HepG2 (cell line): Measurements from ENCODE around the gene GRHL3. TPM values are rescaled to one million over a fixed set of nuclear protein-coding genes. Genes with fewer than 3 reads are reported as not detected.

Experiments
- ATAC-seq: fragments of 200-7000 bp; cut with Tn5 transposase; 3 replicates; pipeline ENCODE4 v1.9.1; 2020; ENCODE audit warnings: mild to moderate bottlenecking, moderate library complexity
- BruUV-seq: library from RNA; stranded (reverse); fragments of 400-500 nt; replicated peaks from 2 replicates; lab custom pipeline; 2021; lab: Mats Ljungman, UMichigan
- CTCF ChIA-PET: fragments of 300-600 bp; formaldehyde crosslinking; extraction: SDS; loops from one replicate; lab custom pipeline; 2021; ENCODE audit warnings: low total read pairs, inconsistent platforms, low intra/inter-chr PET ratio; lab: Yijun Ruan, JAX
- POLR2A ChIA-PET: fragments of 350-600 bp; sonication (Branson Sonifier 250); formaldehyde crosslinking; loops from one replicate; lab custom pipeline; 2020; ENCODE audit warnings: antibody characterized with exemption, inconsistent platforms; lab: Yijun Ruan, JAX
- DNase-seq: peaks from one replicate; pipeline ENCODE4 v3.0.0-alpha.2; 2015; ENCODE audit warnings: low spot score
- FAIRE-seq: peaks from 3 replicates; lab custom pipeline; 2011; peaks lifted over from hg19 to GRCh38; lab: Jason Lieb, UNC
- H2AFZ ChIP-seq: one replicate; pipeline ENCODE4 v1.6.1; 2011; ENCODE audit warnings: low read length, inconsistent platforms
- H3K27ac ChIP-seq: fragments of 300-600 bp; 3 replicates; pipeline ENCODE4 v1.8.0; 2011; ENCODE audit warnings: mixed run types, mild to moderate bottlenecking, mixed read lengths, low read length, inconsistent platforms; ENCODE audit not compliant: insufficient read depth; ENCODE audit errors: extremely low read length
- H3K27me3 ChIP-seq, 2 experiments: fragments of 200-600 bp in 1 of 2; 2 replicates in 1 of 2; 3 replicates in 1 of 2; pipeline versions ENCODE4 v1.6.0 to v1.8.0; 2011; ENCODE audit warnings: low read length in 2 of 2, mild to moderate bottlenecking in 2 of 2, moderate library complexity in 2 of 2, inconsistent platforms in 1 of 2; ENCODE audit not compliant: insufficient read depth in 2 of 2, control insufficient read depth in 1 of 2
- H3K36me3 ChIP-seq, 2 experiments: fragments of 200-600 bp in 1 of 2; replicated peaks in 1 of 2; 2 replicates in 1 of 2; 3 replicates in 1 of 2; pipeline versions ENCODE4 v1.5.1 to v1.8.0; 2011; ENCODE audit warnings: low read length in 2 of 2, inconsistent platforms in 1 of 2; ENCODE audit not compliant: insufficient read depth in 2 of 2, control insufficient read depth in 1 of 2
- H3K4me1 ChIP-seq: 2 replicates; pipeline ENCODE4 v1.5.1; 2012; ENCODE audit warnings: low read length, inconsistent platforms; ENCODE audit not compliant: insufficient read depth
- H3K4me2 ChIP-seq: 2 replicates; pipeline ENCODE4 v1.6.0; 2011; ENCODE audit warnings: low read depth, low read length, inconsistent platforms
- H3K4me3 ChIP-seq, 3 experiments: fragments of 200-600 bp in 1 of 3; sonication (generic), shearing (Covaris generic) in 1 of 3; replicated peaks in 1 of 3; 2 replicates each; pipeline ENCODE4 v1.5.1; 2011 to 2016; ENCODE audit warnings: low read length in 3 of 3, inconsistent platforms in 2 of 3, low read depth in 2 of 3, mild to moderate bottlenecking in 2 of 3, control low read depth in 1 of 3, mixed read lengths in 1 of 3; ENCODE audit not compliant: insufficient read depth in 1 of 3
- H3K79me2 ChIP-seq: one replicate; pipeline ENCODE4 v1.6.1; 2011; ENCODE audit warnings: low read length, inconsistent platforms; ENCODE audit not compliant: insufficient read depth
- H3K9ac ChIP-seq: 2 replicates; pipeline ENCODE4 v1.6.0; 2011; ENCODE audit warnings: mild to moderate bottlenecking, low read depth, low read length, inconsistent platforms; ENCODE audit not compliant: insufficient read depth
- H3K9me3 ChIP-seq: 2 replicates; pipeline ENCODE4 v1.5.1; 2012; ENCODE audit warnings: mild to moderate bottlenecking, low read length
- H4K20me1 ChIP-seq: 2 replicates; pipeline ENCODE4 v1.6.0; 2011; ENCODE audit warnings: inconsistent platforms, mild to moderate bottlenecking, low read length, moderate library complexity; ENCODE audit not compliant: insufficient read depth
- ATM ChIP-seq: fragments of 450-650 bp; IDR thresholded peaks from 2 replicates; pipeline ENCODE4 v1.7.1; 2017; ENCODE audit warnings: mild to moderate bottlenecking, borderline replicate concordance
- CAMTA2 ChIP-seq: sonication (generic); formaldehyde crosslinking; IDR thresholded peaks from 2 replicates; pipeline ENCODE4 v1.4.0; 2020; ENCODE audit warnings: mild to moderate bottlenecking, missing genetic modification reagents, borderline replicate concordance
- CREB1 ChIP-seq, 2 experiments: fragments of 450-650 bp in 1 of 2; IDR thresholded peaks; 2 replicates each; pipeline ENCODE4 v1.6.1; 2016 to 2017; ENCODE audit warnings: control low read depth in 1 of 2, mild to moderate bottlenecking in 1 of 2, missing compliant biosample characterization in 1 of 2, missing genetic modification characterization in 1 of 2
- GABPA ChIP-seq, 2 experiments: IDR thresholded peaks; 2 replicates each; pipeline ENCODE4 v1.6.1; 2011 to 2016; ENCODE audit warnings: low read depth in 2 of 2, low read length in 1 of 2, missing biosample characterization in 1 of 2, missing genetic modification characterization in 1 of 2
- HMG20B ChIP-seq: conservative IDR thresholded peaks from 2 replicates; pipeline ENCODE4 v1.6.1; 2016; ENCODE audit warnings: missing genetic modification reagents, missing compliant biosample characterization
- HNRNPL ChIP-seq: fragments of 200-400 bp; formaldehyde crosslinking; IDR thresholded peaks from 2 replicates; pipeline ENCODE4 v1.6.1; 2017; ENCODE audit warnings: mild to moderate bottlenecking, low read depth, low read length
- IKZF4 ChIP-seq: sonication (generic); formaldehyde crosslinking; IDR thresholded peaks from 2 replicates; pipeline ENCODE4 v1.5.1; 2020; ENCODE audit warnings: borderline replicate concordance, mild to moderate bottlenecking, low read depth, missing genetic modification reagents; ENCODE audit errors: not compliant biosample characterization
- IRF2 ChIP-seq: IDR thresholded peaks from 2 replicates; pipeline ENCODE4 v1.6.1; 2018; ENCODE audit warnings: missing genetic modification reagents, missing compliant biosample characterization
- NFE2L1 ChIP-seq: sonication (generic); formaldehyde crosslinking; IDR thresholded peaks from 2 replicates; pipeline ENCODE4 v1.4.0; 2020; ENCODE audit warnings: missing genetic modification reagents, mild to moderate bottlenecking, borderline replicate concordance
- NKX3-1 ChIP-seq: sonication (generic); formaldehyde crosslinking; IDR thresholded peaks from 2 replicates; pipeline ENCODE4 v1.5.0; 2020; ENCODE audit warnings: missing genetic modification reagents
- NR1H2 ChIP-seq: sonication (generic); formaldehyde crosslinking; IDR thresholded peaks from 2 replicates; pipeline ENCODE4 v1.8.1; 2022; ENCODE audit warnings: low read depth, missing genetic modification reagents, borderline replicate concordance
- NR2F1 ChIP-seq, 2 experiments: fragments of 450-650 bp in 1 of 2; formaldehyde crosslinking in 1 of 2; IDR thresholded peaks; 2 replicates each; pipeline versions ENCODE4 v1.5.0 to v1.6.1; 2016 to 2020; ENCODE audit warnings: mild to moderate bottlenecking in 1 of 2, missing compliant biosample characterization in 1 of 2, missing genetic modification reagents in 1 of 2, moderate library complexity in 1 of 2
- RAD51 ChIP-seq: fragments of 450-650 bp; IDR thresholded peaks from 2 replicates; pipeline ENCODE4 v1.6.1; 2016; ENCODE audit warnings: borderline replicate concordance
- SOX6 ChIP-seq, 2 experiments: fragments of 450-650 bp in 1 of 2; sonication (generic) in 1 of 2; formaldehyde crosslinking in 1 of 2; IDR thresholded peaks; 2 replicates each; pipeline versions ENCODE4 v1.4.0 to v1.6.1; 2017 to 2020; ENCODE audit warnings: antibody characterized with exemption in 1 of 2, mild to moderate bottlenecking in 1 of 2, missing genetic modification reagents in 1 of 2
- TCF7L2 ChIP-seq: IDR thresholded peaks from 2 replicates; pipeline ENCODE4 v1.6.1; 2011; ENCODE audit warnings: mild to moderate bottlenecking, low read depth, low read length, moderate library complexity
- U2AF2 ChIP-seq: fragments of 200-400 bp; formaldehyde crosslinking; IDR thresholded peaks from 2 replicates; pipeline ENCODE4 v1.6.1; 2017; ENCODE audit warnings: low read depth, mild to moderate bottlenecking, low read length
- ZBTB1 ChIP-seq: sonication (generic); formaldehyde crosslinking; IDR thresholded peaks from 2 replicates; pipeline ENCODE4 v1.4.0; 2020; ENCODE audit warnings: missing genetic modification reagents, borderline replicate concordance
- ZBTB3 ChIP-seq: sonication (generic); formaldehyde crosslinking; IDR thresholded peaks from 2 replicates; pipeline ENCODE4 v1.4.0; 2020; ENCODE audit warnings: low read depth, mild to moderate bottlenecking, moderate library complexity, missing genetic modification reagents, borderline replicate concordance
- ZNF136 ChIP-seq: sonication (generic); formaldehyde crosslinking; IDR thresholded peaks from 2 replicates; pipeline ENCODE4 v1.8.1; 2022; ENCODE audit warnings: low read depth, mild to moderate bottlenecking, moderate library complexity, missing genetic modification reagents
- ZNF430 ChIP-seq: sonication (generic); formaldehyde crosslinking; IDR thresholded peaks from 2 replicates; pipeline ENCODE4 v1.9.0; 2021; ENCODE audit warnings: mild to moderate bottlenecking, missing genetic modification reagents
- ZNF547 ChIP-seq: sonication (generic); formaldehyde crosslinking; IDR thresholded peaks from 2 replicates; pipeline ENCODE4 v1.5.1; 2020; ENCODE audit warnings: mild to moderate bottlenecking, missing genetic modification reagents
- ZNF552 ChIP-seq: sonication (generic); formaldehyde crosslinking; IDR thresholded peaks from 2 replicates; pipeline ENCODE4 v1.9.0; 2022; ENCODE audit warnings: missing genetic modification reagents, mild to moderate bottlenecking, borderline replicate concordance
- WGBS: methylation state at CpG from one replicate; pipeline ENCODE4 v1.1.6; 2017; ENCODE audit warnings: low lambda C conversion rate; 5-methylcytosine and 5-hydroxymethylcytosine counted together
- in situ Hi-C: cut with HindIII; loops from 2 replicates; pipeline ENCODE4 v1.10.0; 2017; ENCODE audit warnings: low pct_unique_long_range_greater_than_20kb; ENCODE audit not compliant: extremely low pct_ligation_motif_present
- intact Hi-C: fragments of 100-400 bp; cut with micrococcal nuclease; formaldehyde crosslinking; loops from one replicate; pipeline ENCODE4 v1.10.0; 2022; ENCODE audit not compliant: unreplicated experiment
- polyA plus RNA-seq, 8 experiments: library from polyadenylated mRNA; depleted of rRNA in 3 of 8; stranded (reverse) in 7 of 8; unstranded in 1 of 8; fragments of >200 nt; fragmentation: Illumina TruSeq in 4 of 8; extraction: Trizol in 4 of 8; gene quantifications; 2 replicates each; pipeline versions ENCODE4 v1.2.1 to v1.2.3, GENCODE V29; 2011 to 2016; ENCODE audit warnings: low read depth in 4 of 8, missing spikeins in 1 of 8, mixed read lengths in 1 of 8; ENCODE audit not compliant: insufficient read depth in 1 of 8
- total RNA-seq, 5 experiments: library from RNA; depleted of rRNA; stranded (reverse); fragments of >200 nt; fragmentation: Illumina TruSeq; extraction: Trizol; gene quantifications; 2 replicates each; pipeline ENCODE4 v1.2.3, GENCODE V29; 2016; ENCODE audit warnings: low read depth in 1 of 5
- TF ChIP-seq, protein P1 (sequence below): sonication (generic); formaldehyde crosslinking; IDR thresholded peaks from 2 replicates; pipeline ENCODE4 v1.5.0; 2020; ENCODE audit warnings: missing genetic modification reagents
- TF ChIP-seq, protein P2 (sequence below): sonication (generic); formaldehyde crosslinking; IDR thresholded peaks from 2 replicates; pipeline ENCODE4 v1.8.1; 2023; ENCODE audit warnings: missing genetic modification reagents, inconsistent platforms, borderline replicate concordance

GRHL3 gene
- total and polyA plus RNA-seq, 2 of the 13 experiments (the other 11 are each of a cell fraction or from before 2014, with no cell fraction given) = not detected

DNA sequence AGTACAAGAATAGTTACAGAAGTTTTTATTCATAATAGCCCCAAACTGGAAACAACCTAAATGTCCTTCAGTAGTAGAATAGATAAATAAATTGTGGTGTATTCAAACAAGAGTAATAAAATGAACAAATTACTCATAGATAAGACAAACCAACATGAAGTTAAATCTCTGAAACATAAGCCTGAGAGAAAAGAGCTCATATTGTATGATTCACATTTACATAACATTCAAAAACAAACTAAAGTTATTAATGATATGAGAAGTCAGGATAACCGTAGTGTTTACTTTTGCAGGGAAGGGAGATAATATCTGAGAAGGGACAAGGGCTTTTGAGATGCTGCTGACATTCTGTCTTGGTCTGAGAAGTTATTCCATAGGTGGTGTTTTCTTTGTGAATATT lies 80.9 kb downstream of the GRHL3 start (continued):
- TF ChIP-seq, protein P1, sequence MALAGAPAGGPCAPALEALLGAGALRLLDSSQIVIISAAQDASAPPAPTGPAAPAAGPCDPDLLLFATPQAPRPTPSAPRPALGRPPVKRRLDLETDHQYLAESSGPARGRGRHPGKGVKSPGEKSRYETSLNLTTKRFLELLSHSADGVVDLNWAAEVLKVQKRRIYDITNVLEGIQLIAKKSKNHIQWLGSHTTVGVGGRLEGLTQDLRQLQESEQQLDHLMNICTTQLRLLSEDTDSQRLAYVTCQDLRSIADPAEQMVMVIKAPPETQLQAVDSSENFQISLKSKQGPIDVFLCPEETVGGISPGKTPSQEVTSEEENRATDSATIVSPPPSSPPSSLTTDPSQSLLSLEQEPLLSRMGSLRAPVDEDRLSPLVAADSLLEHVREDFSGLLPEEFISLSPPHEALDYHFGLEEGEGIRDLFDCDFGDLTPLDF (CRISPR knock-in tag) = no peak
- TF ChIP-seq SOX6 (IDR thresholded peaks at IDR 0.05) = no peak
- TF ChIP-seq SOX6 (CRISPR knock-in tag; IDR thresholded peaks at IDR 0.05) = no peak
- no peak for TF ChIP-seq NFE2L1
- no peak for TF ChIP-seq ATM
- no peak for TF ChIP-seq HNRNPL
- TF ChIP-seq, protein P2, sequence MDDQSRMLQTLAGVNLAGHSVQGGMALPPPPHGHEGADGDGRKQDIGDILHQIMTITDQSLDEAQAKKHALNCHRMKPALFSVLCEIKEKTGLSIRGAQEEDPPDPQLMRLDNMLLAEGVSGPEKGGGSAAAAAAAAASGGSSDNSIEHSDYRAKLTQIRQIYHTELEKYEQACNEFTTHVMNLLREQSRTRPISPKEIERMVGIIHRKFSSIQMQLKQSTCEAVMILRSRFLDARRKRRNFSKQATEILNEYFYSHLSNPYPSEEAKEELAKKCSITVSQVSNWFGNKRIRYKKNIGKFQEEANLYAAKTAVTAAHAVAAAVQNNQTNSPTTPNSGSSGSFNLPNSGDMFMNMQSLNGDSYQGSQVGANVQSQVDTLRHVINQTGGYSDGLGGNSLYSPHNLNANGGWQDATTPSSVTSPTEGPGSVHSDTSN (CRISPR knock-in tag) = no peak
- TF ChIP-seq CAMTA2 (CRISPR knock-in tag) = no peak
- no peak for TF ChIP-seq U2AF2

DNA sequence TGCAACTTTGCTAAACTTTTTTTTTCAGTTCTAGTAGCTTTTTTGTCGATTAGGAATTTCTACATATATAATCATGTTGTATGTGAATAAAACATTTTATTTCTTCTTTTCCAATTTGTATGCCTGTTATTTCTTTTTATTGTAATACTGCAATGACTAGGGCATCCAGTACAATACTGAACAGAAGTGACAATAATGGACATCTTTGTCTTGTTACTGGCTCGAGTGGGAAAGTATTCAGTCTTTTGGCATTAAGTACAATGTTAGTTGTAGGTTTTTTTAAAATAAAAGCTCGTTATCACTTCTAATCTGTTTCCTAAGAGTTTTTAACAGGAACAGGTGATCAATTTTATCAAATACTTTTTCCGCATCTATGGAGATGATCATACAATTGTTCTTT lies 84.6 kb downstream of the GRHL3 start:
- H3K4me1 ChIP-seq = peaks cover under 1% of the 10 kb centered on the region
- H2AFZ ChIP-seq = no peak overlapping the region
- no peak overlapping the region for H3K27ac ChIP-seq
- ChIA-PET CTCF (no interaction called here), POLR2A (no interaction called here)
- intact Hi-C loops = no loop called here
- in situ Hi-C loops = no loop called here
- H3K4me3 ChIP-seq = no peak overlapping the region
- WGBS = 77% methylated on average over 4 of the region's 4 CpGs
- no peaks in the 10 kb centered on the region for H4K20me1 ChIP-seq
- H3K9ac ChIP-seq = no peak overlapping the region
- H3K9me3 ChIP-seq = no peaks in the 10 kb centered on the region
- FAIRE-seq (no peak), DNase-seq (no peak), ATAC-seq (no peak)
- H3K27me3 ChIP-seq = no peaks in the 10 kb centered on the region
- no peak overlapping the region for H3K4me2 ChIP-seq
- H3K79me2 ChIP-seq = no peaks in the 10 kb centered on the region
- BruUV-seq = no TSS peak
- no peaks in the 10 kb centered on the region for H3K36me3 ChIP-seq
- TF ChIP-seq NKX3-1 (CRISPR knock-in tag) (no peak), ZNF136 (CRISPR knock-in tag) (no peak), NR1H2 (CRISPR knock-in tag) (no peak), HMG20B (CRISPR knock-in tag) (no peak), ZNF547 (CRISPR knock-in tag) (no peak), ZNF552 (no peak), ZNF430 (CRISPR knock-in tag) (no peak), RAD51 (no peak), IKZF4 (CRISPR knock-in tag) (no peak), IRF2 (no peak), CREB1 (IDR thresholded peaks at IDR 0.05) (no peak), CREB1 (CRISPR knock-in tag; IDR thresholded peaks at IDR 0.05) (no peak), NR2F1 (CRISPR knock-in tag; IDR thresholded peaks at IDR 0.05) (no peak), TCF7L2 (no peak), ZBTB1 (CRISPR knock-in tag) (no peak), GABPA (IDR thresholded peaks at IDR 0.05; ENCODE audit: low read depth, low read length) (no peak), GABPA (CRISPR knock-in tag; IDR thresholded peaks at IDR 0.05; ENCODE audit: low read depth) (no peak), ZBTB3 (CRISPR knock-in tag) (no peak)
